Posterior cingulate gyrus (tissue), 11 donors: ENCODE data around the gene SLC2A5.
"Not testable (repeated sequence)": the region's sequence is repeated elsewhere in the genome, so short reads cannot be mapped to it uniquely, and the experiment has no call there.

Experiments used
- DNase-seq, 10 donors: peaks; one replicate each; pipeline versions ENCODE4 v3.0.0 to v3.0.0-alpha.2; 2020 to 2021; ENCODE audit warnings: mixed read lengths in 3 of 10
- intact Hi-C: fragments of 100-400 bp; cut with DNase I; formaldehyde crosslinking; loops from one replicate; pipeline ENCODE4 v1.15.1; 2023

SLC2A5 gene

DNA sequence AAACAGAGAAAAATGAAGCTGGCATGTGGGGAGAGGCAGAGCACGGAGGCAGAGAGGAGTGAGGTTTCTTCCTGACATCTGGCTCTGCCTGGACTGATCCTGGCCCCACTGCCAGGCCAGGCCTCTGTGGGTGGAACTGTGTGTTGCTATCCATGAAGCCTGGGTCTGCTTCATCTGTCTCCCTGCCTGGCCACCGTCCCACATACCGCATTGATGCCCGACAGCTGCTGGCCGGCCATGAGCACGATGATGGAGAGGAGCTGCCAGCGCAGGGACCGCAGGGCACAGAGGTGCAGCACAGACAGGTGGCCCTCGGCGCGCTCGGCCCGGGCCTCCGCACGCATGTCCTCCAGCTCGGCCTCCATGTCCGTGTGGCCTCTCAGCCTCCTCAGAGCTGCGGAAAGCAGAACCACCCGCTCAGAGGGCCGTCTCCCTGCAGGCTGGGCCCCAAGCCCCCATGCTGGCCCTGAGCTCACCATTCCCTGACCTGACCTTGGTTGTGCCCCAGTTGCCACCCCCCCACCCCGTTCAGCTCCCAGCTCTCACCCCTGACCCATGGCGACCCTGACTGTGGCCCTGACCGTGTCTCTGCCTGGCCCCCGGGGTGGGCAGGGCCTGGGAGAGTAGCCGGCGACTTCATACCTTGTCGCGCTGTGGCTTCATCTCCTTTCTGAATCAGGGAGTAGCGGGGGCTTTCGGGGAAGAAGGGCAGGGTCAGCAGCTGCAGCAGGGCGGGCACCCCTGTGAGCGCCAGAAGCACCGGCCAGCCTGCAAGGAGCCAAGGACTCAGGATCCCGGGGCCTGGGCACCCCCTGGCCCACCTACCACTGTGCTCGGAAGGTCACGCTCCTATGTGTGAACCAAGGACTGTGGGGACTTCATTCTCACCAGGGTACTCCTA lies 54.7 kb downstream of the SLC2A5 start:
- intact Hi-C loops, result no loop called here
- DNase-seq, result peak in 1 of 10 donors; percentile 71

- peak in 1 of 10 donors; percentile 56 for DNase-seq
- intact Hi-C loops, result no loop called here
These were observed 55.6 kb downstream of the SLC2A5 start for GRCh38 chr1:9013819-9014218.

DNA sequence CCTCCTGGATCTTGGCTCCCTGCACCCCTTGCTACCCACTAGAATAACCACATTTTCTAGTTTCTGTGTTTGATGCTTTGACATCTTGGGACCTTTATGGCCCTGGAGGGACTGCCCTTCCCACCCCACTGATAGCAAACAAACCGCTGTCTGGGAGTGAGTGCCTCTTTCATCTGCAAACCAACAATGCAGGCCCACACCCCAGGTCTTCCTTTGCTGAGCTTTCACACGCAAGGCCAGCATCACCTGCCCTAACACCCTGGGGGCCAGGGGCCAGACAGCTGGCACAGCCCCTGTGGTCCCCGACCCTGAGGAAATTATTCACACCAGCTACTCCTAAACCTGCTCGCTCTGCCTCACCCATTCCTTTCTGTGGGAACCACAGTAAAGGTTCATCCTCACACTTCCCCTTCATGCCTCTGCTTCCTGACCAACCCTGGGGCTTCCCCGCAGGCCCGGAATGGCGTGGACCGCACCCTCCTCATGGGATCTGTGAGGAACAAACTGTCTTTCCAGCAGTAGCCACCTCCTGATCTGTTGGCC lies 58.6 kb downstream of the SLC2A5 start:
- intact Hi-C loops, result no loop called here
- peak in 1 of 10 donors; percentile 74 for DNase-seq

DNA sequence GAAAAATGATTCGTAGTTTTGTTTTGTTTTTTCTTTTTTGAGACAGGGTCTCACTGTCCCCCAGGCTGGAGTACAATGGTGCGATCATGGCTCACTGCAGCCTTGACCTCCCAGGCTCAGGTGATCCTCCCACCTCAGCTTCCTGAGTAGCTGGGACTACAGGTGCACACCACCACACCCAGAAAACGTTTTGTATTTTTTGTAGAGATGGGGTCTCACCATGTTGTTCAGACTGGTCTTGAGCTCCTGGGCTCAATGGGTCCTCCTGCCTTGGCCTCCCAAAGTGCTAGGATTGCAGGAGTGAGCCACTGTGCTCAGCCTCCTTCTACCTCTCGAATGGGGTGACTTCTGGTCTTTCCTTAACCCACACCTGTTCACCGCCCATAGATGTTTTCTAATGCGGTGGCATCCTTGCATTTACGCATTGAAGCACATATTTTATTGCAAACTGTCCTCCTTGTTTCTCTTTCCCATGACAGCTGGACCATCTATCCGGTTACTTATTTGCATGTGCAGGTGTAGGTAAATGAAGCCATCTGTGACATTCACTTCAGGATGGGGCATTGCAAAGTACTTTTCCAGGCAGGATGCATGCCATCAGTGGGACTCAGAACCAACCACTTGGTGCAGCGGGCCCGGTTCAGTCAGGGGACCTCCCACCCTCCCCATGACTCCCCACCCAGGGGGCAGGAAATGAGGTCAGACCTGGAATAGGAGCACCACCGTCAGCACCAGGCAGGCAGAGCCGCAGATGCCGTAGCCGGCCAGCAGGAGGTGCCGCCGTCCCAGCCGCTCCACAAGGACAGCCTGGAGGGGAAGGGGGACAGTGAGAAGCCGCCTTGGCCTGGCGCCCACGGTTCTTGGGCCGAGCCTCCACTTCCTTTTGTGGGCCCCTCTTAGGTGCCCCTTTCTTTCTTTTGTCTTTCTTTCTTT lies 59.7 kb downstream of the SLC2A5 start:
- intact Hi-C loops, result loop anchor here (5.0 kb wide), 1 partner anchor 92 kb away; no protein-coding TSS in a partner anchor
- DNase-seq, result peak in 1 of 10 donors; percentile 58

GRCh38 chr1:9008236-9008635 lies 61.2 kb downstream of the SLC2A5 start:
- DNase-seq, result peak in 1 of 10 donors; percentile 71
- intact Hi-C loops, result loop anchor here (5.0 kb wide), 1 partner anchor 91 kb away; no protein-coding TSS in a partner anchor

- DNase-seq, result peak in 1 of 10 donors; percentile 75
- intact Hi-C loops, result loop anchor here (5.0 kb wide), 1 partner anchor 90 kb away; no protein-coding TSS in a partner anchor
These were observed 62.3 kb downstream of the SLC2A5 start for GRCh38 chr1:9006956-9007615.

DNA sequence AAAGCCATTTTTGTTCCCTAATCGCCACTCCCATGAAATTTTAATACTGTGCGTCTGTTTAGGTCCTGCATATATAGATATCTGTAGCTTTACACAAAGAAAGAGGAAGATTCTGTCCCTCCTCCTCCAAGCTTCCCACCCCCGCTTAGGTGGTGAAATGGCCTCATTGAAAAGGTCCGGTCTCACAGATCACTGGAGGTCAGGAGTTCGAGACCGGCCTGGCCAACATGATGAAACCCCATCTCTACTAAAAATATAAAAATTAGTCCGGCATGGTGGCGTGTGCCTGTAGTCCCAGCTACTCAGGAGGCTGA lies 64.1 kb downstream of the SLC2A5 start:
- intact Hi-C loops, result loop anchor here (5.0 kb wide), 1 partner anchor 88 kb away; no protein-coding TSS in a partner anchor
- peak in 2 of 10 donors; percentile 1 to 31 for DNase-seq

DNA sequence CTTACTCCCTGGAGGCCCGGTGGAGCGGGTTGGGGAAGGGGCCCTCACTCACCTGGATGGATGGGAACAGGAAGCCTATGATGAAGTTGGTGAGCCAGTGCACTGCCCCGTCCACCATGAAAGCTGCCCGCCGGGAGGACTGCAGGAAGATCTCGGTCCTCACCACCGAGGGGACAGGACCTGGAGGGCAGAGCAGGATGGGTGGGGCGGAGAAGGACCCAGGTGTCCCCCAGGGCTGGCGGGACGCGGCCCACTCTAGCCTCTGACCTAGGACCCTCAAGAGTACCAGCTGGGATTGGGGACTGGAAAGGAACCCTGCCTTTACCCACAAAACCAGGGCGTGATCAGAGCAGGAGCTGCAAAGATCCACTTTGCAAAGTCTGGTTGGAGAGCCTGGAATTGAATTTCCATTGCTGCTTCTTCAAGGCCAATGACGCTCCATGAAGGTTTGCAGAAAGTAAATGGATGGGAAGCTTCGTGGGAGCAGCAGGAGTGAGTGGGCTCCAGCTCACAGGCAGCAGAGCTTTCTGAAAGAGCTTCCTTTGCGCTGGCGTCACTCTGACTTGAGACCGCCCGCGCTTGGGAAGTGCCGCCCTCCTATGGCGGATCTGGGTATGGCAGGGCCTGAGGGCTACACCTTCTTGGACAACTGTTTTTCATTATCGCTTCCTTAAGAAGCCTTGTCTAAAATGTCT lies 64.6 kb downstream of the SLC2A5 start:
- intact Hi-C loops, result loop anchor here (5.0 kb wide), 1 partner anchor 88 kb away; no protein-coding TSS in a partner anchor
- peak; percentile 37 to 97 (median 75) for DNase-seq

DNA sequence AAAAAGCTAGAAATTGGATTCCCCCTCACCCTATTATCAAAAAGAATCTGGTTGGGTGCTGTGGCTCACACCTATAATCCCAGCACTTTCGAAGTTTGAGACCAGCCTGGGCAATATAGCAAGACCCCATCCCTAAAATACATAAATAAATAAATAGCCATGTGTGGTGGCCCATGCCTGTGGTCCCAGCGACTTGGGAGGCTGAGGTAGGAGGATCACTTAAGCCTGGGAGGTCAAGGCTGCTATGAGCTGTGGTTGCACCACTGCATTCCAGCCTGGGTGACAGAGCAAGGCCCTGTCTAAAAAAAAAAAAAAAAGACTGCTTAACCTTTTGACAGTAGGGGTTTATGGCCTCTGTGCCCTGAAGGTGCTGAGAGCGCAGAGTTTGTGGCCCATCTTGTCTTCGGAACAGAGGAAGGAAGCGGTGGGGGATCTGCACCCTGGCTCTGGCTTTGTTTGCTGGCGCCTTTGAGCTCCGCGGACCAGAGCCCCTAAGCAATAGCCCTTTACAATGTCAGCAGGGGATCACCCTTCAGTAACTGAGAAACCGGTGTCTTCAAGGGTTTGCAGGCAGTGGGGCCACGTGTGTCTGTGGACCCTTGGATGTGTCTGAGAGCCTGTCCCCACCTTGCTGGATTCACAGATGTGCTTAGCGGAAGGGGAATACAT lies 65.3 kb downstream of the SLC2A5 start:
- intact Hi-C loops, result no loop called here
- peak in 1 of 10 donors; percentile 21 for DNase-seq

GRCh38 chr1:9002215-9002560 lies 67.2 kb downstream of the SLC2A5 start:
- peak in 1 of 10 donors; percentile 16 for DNase-seq
- intact Hi-C loops, result not testable (repeated sequence)

DNA sequence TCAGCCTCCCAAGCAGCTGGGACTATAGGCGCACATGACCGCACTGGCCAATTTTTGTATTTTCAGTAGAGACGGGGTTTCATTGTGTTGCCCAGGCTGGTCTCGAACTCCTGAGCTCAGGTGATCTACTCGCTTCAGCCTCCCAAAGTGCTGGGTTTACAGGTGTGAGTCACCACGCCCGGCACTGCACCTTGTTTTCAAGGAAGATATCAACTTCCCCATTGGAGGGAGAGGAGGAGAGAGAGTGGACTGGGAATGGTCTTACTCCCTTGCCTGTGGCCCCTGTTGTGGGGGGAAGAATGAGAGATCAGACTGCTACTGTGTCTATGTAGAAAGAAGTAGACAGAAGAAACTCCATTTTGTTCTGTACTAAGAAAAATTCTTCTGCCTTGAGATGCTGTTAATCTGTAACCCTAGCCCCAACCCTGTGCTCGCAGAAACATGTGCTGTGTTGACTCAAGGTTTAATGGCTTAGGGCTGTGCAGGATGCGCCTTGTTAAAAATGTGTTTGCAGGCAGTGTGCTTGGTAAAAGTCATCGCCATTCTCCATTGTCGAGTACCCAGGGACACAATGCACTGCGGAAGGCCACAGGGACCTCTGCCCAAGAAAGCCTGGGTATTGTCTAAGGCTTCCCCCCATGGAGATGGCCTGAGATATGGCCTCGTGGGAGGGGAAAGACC lies 67.8 kb downstream of the SLC2A5 start:
- intact Hi-C loops, result not testable (repeated sequence)
- peak in 1 of 10 donors; percentile 18 for DNase-seq

GRCh38 chr1:8993962-8994675 lies 75.3 kb downstream of the SLC2A5 start:
- DNase-seq, result peak in 2 of 10 donors; percentile 26 to 28

GRCh38 chr1:8992936-8993687 lies 76.3 kb downstream of the SLC2A5 start:
- DNase-seq, result peak in 1 of 10 donors; percentile 31
- intact Hi-C loops, result no loop called here

More at GRCh38 chr1:8993962-8994675, 75.3 kb downstream of the SLC2A5 start:
- intact Hi-C loops, result not testable (repeated sequence)

- intact Hi-C loops, result loop anchor here (5.0 kb wide), 1 partner anchor 133 kb away; no protein-coding TSS in a partner anchor
- DNase-seq, result peak in 2 of 10 donors; percentile 46 to 52
These were observed 79.6 kb downstream of the SLC2A5 start for GRCh38 chr1:8989821-8990220.

DNA sequence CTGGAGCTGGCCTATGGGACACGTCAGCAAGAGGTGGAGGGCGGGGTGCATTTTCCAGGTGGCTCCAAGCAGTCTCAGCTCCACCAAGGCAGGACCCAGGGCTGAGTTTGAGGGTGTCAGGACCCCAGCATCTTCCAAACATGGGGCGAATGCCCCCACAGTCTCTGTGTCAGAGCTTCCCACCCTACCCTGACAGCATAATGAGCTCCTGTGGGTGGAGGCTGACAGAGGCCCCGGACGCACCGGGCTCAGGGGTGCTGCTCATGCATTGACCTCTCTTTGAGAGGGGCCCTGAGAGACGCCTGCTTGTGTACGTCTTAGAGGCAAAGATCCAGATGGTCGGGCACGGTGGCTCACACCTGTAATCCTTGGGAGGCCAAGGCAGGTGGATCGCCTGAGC lies 80.4 kb downstream of the SLC2A5 start:
- DNase-seq, result peak in 2 of 10 donors; percentile 61 to 72
- intact Hi-C loops, result loop anchor here (5.0 kb wide), 1 partner anchor 132 kb away; no protein-coding TSS in a partner anchor

GRCh38 chr1:8988618-8988967 lies 80.8 kb downstream of the SLC2A5 start:
- DNase-seq, result peak in 2 of 10 donors; percentile 39 to 59
- intact Hi-C loops, result loop anchor here (1.0 to 5.0 kb wide), 2 partner anchors 70 to 131 kb away; no protein-coding TSS in a partner anchor
